Body of pancreas (tissue), 4 donors: ENCODE measurements around the gene PDE1C. TPM values are rescaled to one million over a fixed set of nuclear protein-coding genes. Genes with fewer than 3 reads are reported as not detected.

Experiments used
- ATAC-seq: fragments of 150-250 bp; one replicate; pipeline ENCODE4 v1.9.1; 2016
- DNase-seq, 4 donors: peaks; one replicate each; pipeline ENCODE4 v3.0.0-alpha.2; 2019
- H3K27ac ChIP-seq, 4 donors: fragments of 200-600 bp; sonication (generic); 1 replicate in 3 of 4; 2 replicates in 1 of 4; pipeline versions ENCODE4 v1.5.1 to v1.6.1; 2016 to 2019; ENCODE audit warnings: mild to moderate bottlenecking in 1 of 4, mixed read lengths in 1 of 4, moderate library complexity in 1 of 4
- H3K27me3 ChIP-seq, 2 donors: fragments of 200-600 bp; sonication (generic); one replicate each; pipeline ENCODE4 v1.6.0; 2016; ENCODE audit warnings: mild to moderate bottlenecking in 1 of 2
- H3K36me3 ChIP-seq, 2 donors: fragments of 200-600 bp; sonication (generic); replicated peaks in 1 of 2; 2 replicates each; pipeline ENCODE4 v1.5.1; 2016; ENCODE audit warnings: low read depth in 2 of 2; ENCODE audit not compliant: insufficient read depth in 1 of 2
- H3K4me1 ChIP-seq: fragments of 200-600 bp; sonication (generic); one replicate; pipeline ENCODE4 v1.6.0; 2016
- H3K4me3 ChIP-seq, 2 donors: fragments of 200-600 bp; sonication (generic); 1 replicate in 1 of 2; 2 replicates in 1 of 2; pipeline ENCODE4 v1.5.1; 2016 to 2019
- H3K9me3 ChIP-seq, 3 donors: fragments of 200-600 bp; sonication (generic); 1 replicate in 2 of 3; 2 replicates in 1 of 3; pipeline ENCODE4 v1.5.1; 2016
- CTCF ChIP-seq, 7 experiments: fragments of 450-650 bp in 4 of 7; fragments of 200-600 bp in 3 of 7; sonication (generic) in 3 of 7; IDR thresholded peaks; one replicate each; pipeline ENCODE4 v1.5.1; 2016 to 2019; ENCODE audit warnings: antibody characterized with exemption in 7 of 7
- POLR2A ChIP-seq, 3 donors: fragments of 450-650 bp; IDR thresholded peaks; one replicate each; pipeline ENCODE4 v1.6.1; 2016; ENCODE audit warnings: antibody characterized with exemption in 3 of 3, mild to moderate bottlenecking in 2 of 3
- WGBS, 2 donors: methylation state at CpG; one replicate each; pipeline ENCODE4 v1.1.5; 2017; 5-methylcytosine and 5-hydroxymethylcytosine counted together
- intact Hi-C: fragments of 100-400 bp; cut with DNase I; formaldehyde crosslinking; loops from one replicate; pipeline ENCODE4 v1.15.1; 2023
- total RNA-seq, 2 donors: library from RNA; depleted of rRNA; stranded (reverse); fragments of >200 nt; gene quantifications; one replicate each; pipeline ENCODE4 v1.1.0, GENCODE V29; 2016

Gene PDE1C
- total RNA-seq, 2 donors from 2014 or later, result 1.8 to 4.9 TPM

DNA sequence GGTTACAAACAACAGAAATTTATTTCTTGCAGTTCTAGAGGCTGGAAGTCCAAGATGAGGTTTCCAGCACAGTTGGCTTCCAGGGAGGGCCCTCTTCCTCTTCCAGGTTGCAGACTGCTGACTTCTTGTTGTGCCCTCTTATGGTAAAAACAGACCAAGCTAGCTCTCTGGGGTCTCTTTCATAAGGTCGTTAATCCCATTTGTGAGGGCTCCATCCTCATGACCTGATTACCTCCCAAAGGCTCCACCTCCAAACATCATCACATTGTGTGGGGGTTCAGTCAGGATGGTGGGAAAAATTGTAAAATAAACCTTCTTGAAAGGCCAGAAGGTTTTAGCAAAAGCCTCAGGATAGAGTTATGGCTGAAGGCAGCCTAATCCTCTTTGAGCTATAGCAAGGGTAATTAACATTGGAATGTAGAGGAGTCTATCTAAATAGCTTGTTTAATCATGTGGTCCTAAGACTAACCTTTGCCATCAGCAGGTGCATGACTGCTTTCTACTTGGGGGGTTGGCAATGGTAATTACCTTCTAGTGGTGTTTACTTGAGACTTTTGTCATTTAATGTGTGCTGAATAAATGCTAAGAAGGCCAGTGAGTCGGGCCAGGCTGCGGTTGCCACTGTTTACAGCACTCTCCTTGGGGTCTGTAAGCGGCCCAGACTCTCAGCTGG is 302.4 kb downstream of the PDE1C start:
- Histone ChIP-seq H3K4me3 (no peak overlapping the region), H3K27me3 (no peaks in the 10 kb centered on the region), H3K4me1 (no peaks in the 10 kb centered on the region), H3K27ac (no peak overlapping the region), H3K36me3 (no peaks in the 10 kb centered on the region), H3K9me3 (no peaks in the 10 kb centered on the region)
- no peak for TF ChIP-seq POLR2A (IDR thresholded peaks at IDR 0.05)
- no peak for TF ChIP-seq CTCF (IDR thresholded peaks at IDR 0.05)
- ATAC-seq, result no peak
- 49 to 53% methylated on average over 4 of the region's 4 CpGs for WGBS, 2 donors
- intact Hi-C loops, result no loop called here
- DNase-seq, result no peak

- Histone ChIP-seq H3K4me3 (no peak overlapping the region), H3K36me3 (no peaks in the 10 kb centered on the region), H3K4me1 (no peaks in the 10 kb centered on the region), H3K9me3 (no peaks in the 10 kb centered on the region), H3K27me3 (no peaks in the 10 kb centered on the region), H3K27ac (no peak overlapping the region)
- no peak for ATAC-seq
- no peak for TF ChIP-seq CTCF (IDR thresholded peaks at IDR 0.05)
- no peak for TF ChIP-seq POLR2A (IDR thresholded peaks at IDR 0.05)
- DNase-seq, result no peak
- intact Hi-C loops, result no loop called here
- WGBS, 2 donors, result 48 to 62% methylated on average over 4 of the region's 4 CpGs
Observed at GRCh38 chr7:31764462-31764861, 305.7 kb downstream of the PDE1C start.

GRCh38 chr7:31763548-31763947 is 306.7 kb downstream of the PDE1C start:
- no peaks in the 10 kb centered on the region for H3K36me3 ChIP-seq
- 2 to 12% methylated on average over 2 of the region's 2 CpGs for WGBS, 2 donors
- H3K27ac ChIP-seq, result no peak overlapping the region
- no peaks in the 10 kb centered on the region for H3K9me3 ChIP-seq
- H3K4me3 ChIP-seq, result no peak overlapping the region
- no peak for DNase-seq
- intact Hi-C loops, result no loop called here
- no peaks in the 10 kb centered on the region for H3K27me3 ChIP-seq
- TF ChIP-seq POLR2A (IDR thresholded peaks at IDR 0.05) (no peak), CTCF (IDR thresholded peaks at IDR 0.05) (no peak)
- ATAC-seq, result no peak
- no peaks in the 10 kb centered on the region for H3K4me1 ChIP-seq

GRCh38 chr7:31761646-31762045 is 308.6 kb downstream of the PDE1C start:
- DNase-seq (peak in 1 of 4 donors; percentile 27), ATAC-seq (no peak)
- no peak for TF ChIP-seq POLR2A (IDR thresholded peaks at IDR 0.05)
- TF ChIP-seq CTCF (IDR thresholded peaks at IDR 0.05), result no peak
- Histone ChIP-seq H3K27me3 (no peaks in the 10 kb centered on the region), H3K9me3 (no peaks in the 10 kb centered on the region), H3K36me3 (no peaks in the 10 kb centered on the region), H3K27ac (no peak overlapping the region), H3K4me1 (no peaks in the 10 kb centered on the region), H3K4me3 (no peak overlapping the region)
- intact Hi-C loops, result no loop called here

GRCh38 chr7:31758755-31759154 is 311.5 kb downstream of the PDE1C start:
- Histone ChIP-seq H3K9me3 (no peaks in the 10 kb centered on the region), H3K4me1 (no peaks in the 10 kb centered on the region), H3K36me3 (no peaks in the 10 kb centered on the region), H3K27me3 (no peaks in the 10 kb centered on the region), H3K4me3 (no peak overlapping the region), H3K27ac (no peak overlapping the region)
- intact Hi-C loops, result no loop called here
- WGBS, 2 donors, result 47 to 55% methylated on average over 3 of the region's 3 CpGs
- no peak for TF ChIP-seq POLR2A (IDR thresholded peaks at IDR 0.05)
- no peak for TF ChIP-seq CTCF (IDR thresholded peaks at IDR 0.05)
- ATAC-seq (no peak), DNase-seq (no peak)
